Embryonic facial prominence (tissue), 1 donor: ENCODE results near the gene ZNF205.

Experiments
- DNase-seq: peaks from one replicate; pipeline ENCODE4 v3.0.0-alpha.2; 2016; ENCODE audit errors: extremely low spot score

ZNF205 gene

DNA sequence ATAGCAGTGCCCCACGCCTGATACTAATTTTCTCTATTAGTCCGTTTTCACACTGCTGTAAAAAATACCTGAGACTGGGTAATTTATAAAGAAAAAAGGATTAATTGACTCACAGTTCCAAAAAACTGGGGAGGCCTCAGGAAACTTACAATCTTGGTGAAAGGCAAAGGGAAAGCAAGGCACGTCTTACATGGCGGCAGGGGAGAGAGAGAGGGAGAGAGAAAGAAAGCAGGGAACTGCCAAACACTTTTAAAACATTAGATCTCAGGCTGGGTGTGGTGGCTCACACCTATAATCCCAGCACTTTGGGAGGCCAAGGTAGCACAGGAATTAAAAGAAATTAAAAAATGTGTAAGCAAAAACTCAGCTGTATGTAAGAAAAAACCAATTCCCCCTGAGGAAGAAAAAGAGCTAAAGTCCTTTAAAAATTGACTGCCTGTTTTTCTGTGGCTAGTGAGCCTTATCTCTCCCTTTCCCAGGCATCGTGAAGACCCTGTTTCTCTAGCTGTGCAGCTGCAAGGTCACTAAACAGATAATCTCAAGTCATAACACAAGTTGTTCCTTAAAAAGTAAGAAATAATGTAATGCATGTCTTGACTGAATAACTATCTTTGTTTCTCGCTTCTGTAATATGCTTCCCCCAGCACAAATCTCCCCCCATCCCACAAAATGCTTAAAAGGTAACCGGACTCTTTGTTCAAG is 27.3 kb upstream of the ZNF205 start:
- no peak for DNase-seq

DNA sequence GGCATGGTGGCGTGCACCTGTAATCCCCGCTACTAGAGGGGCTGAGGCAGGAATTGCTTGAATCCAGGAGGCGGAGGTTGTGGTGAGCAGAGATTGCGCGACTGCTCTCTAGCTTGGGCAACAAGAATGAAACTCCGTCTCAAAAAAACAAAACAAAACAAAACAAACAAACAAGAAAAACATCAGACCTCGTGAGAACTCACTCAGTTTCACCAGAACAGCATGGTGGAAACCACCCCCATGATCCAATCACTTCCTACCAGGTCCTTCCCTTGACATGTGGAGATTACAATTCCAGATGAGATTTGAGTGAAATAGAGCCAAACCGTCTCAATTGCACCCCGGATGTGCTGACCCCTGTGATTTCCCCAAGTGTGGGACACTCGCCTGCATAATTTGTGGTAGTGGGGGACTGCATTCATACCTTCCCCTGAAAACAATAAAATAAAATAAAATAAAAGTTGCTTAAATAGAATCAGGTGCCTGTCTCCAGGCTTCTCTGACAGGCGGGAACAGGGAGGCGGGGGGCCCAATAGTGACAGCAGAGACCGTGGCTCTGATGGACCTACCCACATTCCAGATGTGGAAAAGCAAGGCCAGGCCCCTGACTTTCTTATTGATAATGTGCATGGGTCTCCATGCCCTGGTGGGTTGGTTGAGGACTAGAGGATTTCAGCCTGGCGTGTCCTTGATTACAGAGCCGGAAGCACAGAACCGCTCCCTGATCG is 26.4 kb upstream of the ZNF205 start:
- no peak for DNase-seq

DNA sequence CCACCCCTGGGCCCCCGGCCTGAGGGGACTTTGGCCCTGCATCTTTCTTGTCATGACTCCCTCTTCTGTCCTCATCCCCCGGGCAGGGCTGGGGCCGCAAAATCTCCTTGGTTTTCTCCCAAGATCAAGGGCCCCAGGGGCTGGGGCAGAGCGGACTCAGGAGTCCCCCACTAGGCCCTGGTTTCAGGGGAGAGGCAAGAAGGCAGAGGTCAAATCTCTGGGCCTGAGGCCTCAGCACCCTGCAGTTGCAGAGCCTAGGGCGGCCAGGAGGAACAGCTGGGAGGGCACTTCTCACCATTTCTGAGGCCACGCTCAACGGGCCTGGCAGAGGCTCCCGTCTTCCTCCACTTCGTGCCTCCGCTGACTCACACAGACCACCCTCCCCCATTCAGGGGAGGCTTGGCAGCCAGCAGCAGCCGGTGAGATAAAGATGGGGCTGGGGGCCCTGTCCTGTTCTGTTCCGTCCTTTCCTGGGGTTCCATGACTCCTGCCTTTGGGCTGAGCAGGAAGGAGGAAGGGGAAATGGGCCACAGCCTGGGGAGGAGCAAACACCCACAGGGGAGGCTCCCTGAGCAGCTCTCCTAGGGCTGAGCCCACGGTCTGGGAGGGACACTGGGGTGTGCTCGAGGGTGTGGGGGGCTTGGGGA is 25.7 kb upstream of the ZNF205 start:
- DNase-seq = no peak

DNA sequence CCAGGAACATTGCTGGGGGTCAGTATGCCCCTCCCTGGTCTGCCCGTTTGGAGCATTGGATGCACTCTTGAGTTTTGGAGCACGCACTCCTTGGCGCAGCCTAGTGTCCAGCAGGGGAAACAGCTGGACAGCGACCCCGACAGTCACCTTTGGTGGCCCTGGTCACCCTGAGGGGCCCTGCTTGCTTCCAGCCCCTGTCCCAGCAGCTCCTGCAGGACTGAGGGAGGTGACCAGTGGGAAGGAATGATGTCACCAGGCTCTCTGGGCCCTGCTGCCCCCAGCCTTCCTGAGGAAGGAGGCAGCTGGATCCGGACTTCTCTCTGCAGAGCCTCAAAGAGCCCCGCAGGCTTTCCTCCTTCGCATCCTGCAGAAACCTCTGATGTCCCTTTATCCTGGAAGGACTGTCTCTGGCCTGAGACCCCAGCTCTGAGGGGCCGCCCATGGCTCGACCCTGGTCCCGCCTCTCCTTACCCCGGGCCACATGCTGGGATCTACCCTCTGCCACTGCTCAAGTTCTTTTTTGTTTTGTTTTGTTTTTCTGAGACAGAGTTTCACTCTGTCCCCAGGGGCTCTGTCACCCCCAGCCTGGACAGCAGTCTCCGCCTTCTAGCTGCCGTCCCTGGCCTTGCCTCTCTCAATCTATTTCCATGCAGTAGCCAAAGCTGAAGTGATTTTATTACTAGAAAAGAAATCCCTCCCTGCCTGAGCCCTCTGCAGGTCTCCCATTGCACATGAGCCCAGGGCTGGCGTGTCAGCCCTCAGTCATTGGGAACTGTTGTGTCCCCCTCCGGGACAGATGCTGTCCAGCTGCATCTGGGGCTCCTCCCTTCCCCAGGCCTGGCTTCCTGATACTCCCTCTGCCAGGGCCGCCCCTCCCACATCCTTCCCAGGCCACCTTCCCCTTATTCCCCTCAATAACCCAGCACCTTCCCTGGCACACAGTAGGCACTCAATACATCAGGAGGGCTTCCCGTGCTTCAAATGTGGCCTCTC is 24.8 kb upstream of the ZNF205 start:
- DNase-seq = no peak

DNA sequence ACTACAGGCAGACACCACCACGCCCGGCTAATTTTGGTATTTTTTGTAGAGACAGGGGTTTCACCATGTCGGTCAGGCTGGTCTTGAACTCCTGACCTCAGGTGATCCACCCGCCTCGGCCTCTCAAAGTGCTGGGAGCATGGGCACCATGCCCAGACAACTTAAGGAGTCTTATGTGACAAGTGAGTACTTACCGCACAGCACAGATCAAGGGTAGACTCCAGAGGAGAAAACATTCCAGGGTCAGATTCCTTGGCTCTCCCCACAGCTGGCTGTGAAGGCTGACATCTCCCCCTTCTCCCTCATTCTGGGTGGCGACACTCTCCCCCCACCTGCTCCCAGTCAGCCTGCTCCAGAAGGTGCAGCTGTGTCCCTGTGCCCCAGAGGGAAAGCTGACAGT is 23.9 kb upstream of the ZNF205 start:
- DNase-seq = no peak

DNA sequence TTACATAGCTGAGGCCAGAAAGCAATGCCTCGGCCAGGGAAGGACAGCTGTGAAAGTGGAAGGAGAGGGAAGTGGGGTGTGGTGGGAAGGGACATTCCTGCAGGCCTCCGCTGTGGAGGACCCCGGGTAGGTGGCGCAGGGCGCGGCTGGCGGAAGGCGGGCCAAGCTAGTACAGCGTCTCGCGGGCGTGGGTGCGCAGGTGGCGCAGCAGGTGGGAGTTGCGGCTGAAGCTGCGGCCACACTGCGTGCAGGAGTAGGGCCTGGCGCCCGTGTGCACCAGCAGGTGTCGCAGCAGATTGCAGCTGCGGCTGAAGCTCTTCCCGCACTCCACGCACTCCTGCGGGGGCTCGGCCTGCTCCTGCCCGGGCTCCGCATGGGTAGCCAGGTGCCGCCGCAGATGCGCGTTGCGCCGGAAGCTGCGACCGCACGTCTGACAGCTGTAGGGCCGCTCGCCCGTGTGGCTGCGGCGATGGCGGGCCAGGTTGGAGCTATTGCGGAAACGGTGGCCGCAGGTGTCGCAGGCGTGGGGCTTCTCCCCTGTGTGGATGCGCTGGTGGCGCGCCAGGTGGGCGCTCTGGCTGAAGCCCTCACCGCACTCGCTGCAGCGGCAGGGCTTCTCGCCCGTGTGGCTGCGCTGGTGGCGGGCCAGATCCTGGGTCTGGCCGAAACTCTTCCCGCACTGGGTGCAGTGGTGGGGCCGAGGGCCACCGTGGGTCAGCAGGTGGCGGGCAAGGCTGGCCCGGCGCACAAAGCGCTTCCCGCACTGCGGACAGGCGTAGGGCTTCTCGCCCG is 23.3 kb upstream of the ZNF205 start:
- DNase-seq = no peak

DNA sequence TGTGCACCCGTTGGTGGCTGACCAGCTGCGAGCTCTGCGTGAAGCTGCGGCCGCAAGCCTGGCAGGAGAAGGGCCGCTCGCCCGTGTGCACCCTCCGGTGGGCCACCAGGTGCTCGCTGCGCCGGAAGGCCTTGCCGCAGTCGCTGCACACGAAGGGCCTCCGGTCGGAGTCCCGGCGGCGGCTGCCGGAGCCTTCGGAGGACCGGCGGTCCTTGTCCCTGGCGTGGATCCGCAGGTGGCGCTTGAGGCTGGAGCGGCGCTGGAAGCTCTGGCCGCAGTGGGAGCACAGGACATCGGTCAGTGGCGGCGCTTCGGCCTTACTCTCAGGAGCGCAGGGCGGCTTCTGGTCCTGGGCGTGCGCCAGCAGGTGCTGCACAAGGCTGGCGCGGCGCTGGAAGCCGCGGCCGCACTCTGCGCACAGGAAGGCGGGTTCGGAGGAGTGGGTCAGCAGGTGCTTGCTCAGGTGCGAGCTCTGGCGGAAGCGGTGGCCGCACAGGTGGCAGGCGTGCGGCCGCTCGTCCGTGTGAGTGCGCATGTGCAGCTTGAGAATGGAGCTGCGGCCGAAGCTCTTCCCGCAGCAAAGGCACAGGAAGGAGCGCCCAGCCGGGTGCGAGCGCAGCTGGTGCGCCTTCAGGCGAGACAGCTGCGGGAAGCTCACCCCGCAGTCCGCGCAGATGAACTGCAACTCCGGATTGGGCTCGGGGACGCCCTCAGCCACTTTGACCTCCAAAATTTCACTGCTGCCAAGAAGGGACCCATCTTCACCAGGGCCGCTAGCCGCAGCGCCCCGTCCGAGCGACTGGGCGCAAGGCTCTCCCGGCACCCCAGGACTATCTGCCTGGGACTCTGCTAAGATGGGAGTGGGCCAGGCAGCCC is 22.4 kb upstream of the ZNF205 start:
- no peak for DNase-seq

DNA sequence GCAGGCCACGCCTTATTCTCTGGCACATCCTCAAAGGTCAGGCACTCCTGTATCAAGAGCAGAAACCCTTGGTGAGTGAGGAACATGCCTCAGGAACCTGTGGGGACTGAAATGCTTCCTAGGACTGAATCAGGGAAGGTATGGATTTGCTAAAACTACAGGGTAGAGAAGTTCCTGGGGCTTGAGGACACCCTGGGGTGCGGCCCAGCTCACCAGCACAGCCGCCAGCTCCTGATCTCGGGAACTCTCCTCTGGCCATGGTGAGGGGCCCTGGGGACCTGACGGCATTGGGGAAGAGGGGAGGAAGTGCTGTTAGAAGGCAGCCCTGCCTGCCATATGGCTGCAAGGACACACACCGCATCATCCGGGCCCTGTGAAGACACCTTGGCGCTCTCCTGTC is 20.8 kb upstream of the ZNF205 start:
- DNase-seq = no peak

DNA sequence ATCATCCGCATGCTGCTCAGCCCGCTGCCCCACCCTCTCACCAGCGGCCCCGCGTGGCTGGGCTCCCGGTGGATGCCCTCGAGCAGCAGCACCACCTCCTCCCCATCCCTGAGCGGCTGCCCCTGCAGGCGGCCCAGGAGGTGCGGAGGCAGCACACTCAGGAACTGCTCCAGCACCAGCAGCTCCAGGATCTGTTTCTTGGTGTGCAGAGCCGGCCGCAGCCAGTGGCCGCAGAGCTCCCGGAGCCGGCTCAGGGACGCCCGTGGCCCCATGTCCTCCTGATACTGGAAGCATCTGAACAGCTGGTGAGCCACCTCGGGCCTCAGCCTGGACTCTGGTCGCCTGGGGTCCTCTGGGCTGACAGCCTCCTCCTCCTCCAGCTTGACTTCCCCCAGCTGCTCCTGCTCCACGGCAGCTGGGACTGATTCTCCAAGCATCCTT is 19.9 kb upstream of the ZNF205 start:
- DNase-seq = no peak

DNA sequence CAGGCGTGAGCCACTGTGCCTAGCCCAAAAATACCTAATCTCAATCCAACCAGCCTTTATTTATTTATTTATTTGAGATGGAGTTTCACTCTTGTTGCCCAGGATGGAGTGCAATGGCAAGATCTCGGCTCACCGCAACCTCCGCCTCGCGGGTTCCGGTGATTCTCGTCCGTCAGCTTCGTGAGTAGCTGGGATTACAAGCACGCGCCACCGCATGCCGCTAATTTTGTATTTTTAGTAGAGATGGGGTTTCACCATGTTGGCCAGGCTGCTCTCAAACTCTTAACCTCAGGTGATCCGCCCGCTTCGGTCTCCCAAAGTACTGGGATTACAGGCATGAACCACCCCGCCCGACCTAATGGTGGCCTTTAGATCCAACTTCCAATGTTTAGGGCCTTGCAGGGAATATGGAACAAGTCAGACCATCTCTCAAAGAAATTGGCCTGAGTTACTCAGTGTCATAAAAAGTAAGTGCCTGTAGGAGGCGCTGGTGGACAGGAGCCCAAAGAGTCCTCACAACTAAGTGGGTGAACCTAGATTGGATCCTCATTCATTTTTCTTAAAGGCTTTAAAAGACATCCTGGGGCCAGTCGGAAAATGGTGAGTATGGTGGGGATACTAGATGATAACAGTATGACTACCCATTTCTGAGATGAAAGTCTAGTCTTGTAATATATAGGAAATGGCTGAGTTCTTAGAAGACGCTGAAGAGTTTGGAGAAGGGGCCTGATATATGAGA is 17.9 kb upstream of the ZNF205 start:
- DNase-seq = no peak

DNA sequence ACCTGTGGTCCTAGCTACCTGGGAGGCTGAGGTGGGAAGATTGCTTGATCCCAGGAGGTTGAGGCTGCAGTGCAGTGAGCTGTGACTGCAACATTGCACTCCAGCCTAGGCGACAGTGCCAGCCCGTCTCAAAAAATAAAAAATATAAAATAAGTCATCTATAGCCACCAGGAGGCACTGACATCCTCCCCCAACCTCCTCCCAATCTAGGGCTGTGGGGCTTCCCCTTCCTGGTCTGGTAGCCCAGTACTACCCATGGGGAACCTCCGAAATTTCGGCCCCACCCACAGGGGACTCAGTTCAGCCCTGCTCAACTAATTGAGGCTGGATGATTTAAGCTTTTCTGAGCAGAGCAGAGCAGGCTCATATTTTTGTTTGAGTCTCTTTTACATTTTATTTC is 16.5 kb upstream of the ZNF205 start:
- no peak for DNase-seq

DNA sequence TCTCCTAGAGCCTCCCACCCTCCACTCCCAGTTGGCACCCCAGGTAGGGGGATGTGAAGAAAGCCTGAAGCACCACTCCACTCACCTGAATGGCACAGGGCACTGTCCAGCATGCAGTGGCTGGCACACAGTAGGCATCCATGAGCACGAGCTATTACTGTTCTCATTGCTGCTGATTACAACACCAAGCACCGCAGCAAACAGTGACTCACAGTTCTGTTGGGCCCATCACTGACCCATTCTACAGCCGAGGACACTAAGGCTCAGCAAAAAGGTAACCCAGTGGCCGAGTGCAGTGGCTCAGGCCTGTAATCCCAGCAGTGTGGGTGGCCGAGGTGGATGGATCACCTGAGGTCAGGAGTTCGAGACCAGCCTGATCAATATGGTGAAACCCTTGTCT is 16.0 kb upstream of the ZNF205 start:
- no peak for DNase-seq

DNA sequence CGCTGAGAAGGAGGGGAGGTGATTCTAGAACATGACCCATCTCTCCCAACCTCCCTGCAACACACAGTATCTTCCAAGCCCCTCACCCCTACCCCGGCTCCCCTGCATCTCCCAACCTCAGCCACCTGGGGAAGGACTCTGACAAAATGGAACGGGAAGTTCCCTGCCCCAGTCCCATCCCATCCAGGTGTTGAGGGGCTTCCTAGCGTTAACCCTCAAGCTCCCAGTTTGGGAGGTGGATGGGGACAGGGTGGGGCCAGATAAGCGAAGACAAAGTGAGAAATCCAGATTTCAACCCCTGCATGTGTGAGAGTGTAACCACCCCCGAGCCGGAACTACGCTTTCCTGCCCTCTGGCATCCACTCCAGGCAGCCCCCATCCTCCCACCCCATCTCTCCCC is 15.1 kb upstream of the ZNF205 start:
- no peak for DNase-seq

DNA sequence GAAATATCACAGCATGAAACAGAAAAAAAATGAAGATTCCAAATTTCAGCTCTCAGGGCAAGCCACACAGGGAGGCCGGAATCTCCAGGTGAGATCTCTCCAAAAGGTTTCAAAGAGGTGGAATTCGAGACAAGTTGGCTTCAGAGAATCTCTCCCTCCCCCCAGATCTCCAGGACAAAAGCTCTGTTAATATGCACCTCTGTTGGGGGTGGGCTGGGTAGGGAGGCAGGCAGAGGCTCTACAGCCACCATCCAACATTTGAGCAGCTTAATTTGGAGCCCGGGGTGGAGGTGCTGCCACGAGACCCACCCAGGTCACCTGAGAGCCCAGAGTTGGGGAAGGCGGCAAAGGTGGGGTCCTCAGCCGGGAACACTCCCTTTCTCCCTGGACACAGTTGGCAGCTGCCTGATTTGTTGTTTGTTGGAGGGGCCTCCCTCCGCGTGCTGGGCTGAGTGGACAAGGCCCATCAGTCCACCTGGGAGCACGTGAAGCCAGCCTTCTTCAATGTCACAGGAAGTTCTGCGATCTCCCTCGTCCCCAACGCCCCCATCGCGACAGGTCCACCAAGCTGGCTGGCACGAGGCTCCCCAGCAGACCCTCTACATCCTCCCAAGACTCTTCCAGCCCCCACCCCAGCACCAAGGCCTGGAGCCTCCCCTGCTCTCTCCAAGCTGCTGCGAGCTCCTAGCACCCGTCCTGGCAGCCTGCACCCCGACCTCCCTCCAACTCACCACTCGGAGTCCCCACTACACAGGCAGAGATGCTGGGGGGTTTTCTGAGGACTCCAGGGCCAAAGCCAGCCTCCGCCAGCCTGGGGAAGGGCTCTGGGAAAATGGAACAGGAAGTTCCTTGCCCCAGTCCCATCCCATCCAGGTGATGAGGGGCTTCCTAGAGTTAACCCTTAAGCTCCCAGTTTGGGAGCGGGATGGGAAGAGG is 13.7 kb upstream of the ZNF205 start, which contains the start of gene ZSCAN10:
TSS of gene ZSCAN10 (minus strand) at position 836 of the 936 bp plus-strand sequence. CDS start 6,357 bp downstream, outside the sequence.
- no peak for DNase-seq

DNA sequence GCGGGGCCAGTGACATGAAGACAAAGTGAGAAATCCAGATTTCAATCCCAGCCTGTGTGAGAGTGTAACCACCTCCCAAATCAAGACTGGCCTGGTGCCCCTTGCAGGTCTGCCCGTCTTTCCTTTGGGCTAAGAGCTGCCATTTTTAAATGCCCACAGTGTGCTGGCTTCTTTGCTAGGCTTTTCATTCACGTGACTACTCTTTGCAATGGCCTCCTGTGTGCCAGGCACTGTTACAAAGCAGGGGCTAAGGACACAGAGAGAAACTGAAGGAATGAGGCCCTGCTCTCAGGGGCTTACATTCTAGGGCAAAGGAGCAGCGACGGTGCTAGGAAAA is 13.0 kb upstream of the ZNF205 start:
- DNase-seq = no peak

DNA sequence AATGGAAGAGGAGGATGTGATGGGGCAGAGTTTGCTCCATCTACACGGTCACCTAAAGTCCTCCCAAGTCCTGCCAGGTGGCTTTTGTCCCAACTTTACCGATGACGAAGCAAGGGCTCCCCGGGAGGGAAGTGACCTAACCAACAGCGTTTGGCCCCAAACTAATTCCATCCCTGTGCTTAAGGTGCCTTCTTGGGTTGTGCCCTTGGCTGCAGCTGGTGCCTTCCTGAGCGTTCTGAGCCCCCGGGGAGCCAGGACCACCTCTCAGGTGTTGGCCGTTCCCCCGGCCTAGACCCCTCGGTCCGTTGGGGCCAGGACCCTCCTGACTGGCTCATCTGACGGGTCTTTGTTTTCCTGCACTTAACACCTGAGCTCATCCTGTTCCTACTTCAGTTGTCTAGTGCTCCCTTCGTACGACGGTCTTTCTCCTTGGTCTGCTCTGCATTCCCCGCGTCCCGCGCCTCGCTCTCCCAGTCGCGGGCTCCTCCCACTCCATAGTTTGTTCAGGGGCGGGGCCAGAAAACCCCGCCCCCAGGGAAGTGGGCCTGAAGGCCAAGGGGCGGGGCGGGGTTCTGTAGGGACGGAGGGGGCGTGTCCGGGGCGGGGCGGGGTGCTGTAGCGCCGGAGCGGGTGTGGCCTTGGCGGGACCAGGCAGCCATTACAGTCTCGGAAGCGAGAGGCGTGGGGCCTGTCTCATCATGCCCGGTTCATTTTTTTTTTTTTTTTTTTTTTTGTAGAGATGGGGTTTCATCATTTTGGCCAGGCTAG is 12.5 kb upstream of the ZNF205 start:
- DNase-seq = peak; percentile 28
